AG09309 (cell line): ENCODE results near the gene ZNF792.
"Not testable (repeated sequence)": the region's sequence is repeated elsewhere in the genome, so short reads cannot be mapped to it uniquely, and the experiment has no call there.

Experiments used
- DNase-seq: peaks from one replicate; pipeline ENCODE4 v3.0.0-alpha.2; 2010; ENCODE audit warnings: low read depth
- H3K4me3 ChIP-seq: 2 replicates; pipeline ENCODE4 v1.5.1; 2011; ENCODE audit warnings: mild to moderate bottlenecking, low read depth, low read length, moderate library complexity; ENCODE audit not compliant: control insufficient read depth
- TF ChIP-seq, protein P1 (sequence below): IDR thresholded peaks from 2 replicates; pipeline ENCODE4 v1.5.1; 2011; ENCODE audit warnings: mild to moderate bottlenecking, low read depth, low read length, inconsistent platforms; ENCODE audit not compliant: insufficient read depth, control insufficient read depth; ENCODE audit errors: missing control alignments

The ZNF792 gene

GRCh38 chr19:34967551-34967950 is 3.5 kb upstream of the ZNF792 start:
- DNase-seq: no peak
- H3K4me3 ChIP-seq: no peak overlapping the region
- TF ChIP-seq, protein P1, sequence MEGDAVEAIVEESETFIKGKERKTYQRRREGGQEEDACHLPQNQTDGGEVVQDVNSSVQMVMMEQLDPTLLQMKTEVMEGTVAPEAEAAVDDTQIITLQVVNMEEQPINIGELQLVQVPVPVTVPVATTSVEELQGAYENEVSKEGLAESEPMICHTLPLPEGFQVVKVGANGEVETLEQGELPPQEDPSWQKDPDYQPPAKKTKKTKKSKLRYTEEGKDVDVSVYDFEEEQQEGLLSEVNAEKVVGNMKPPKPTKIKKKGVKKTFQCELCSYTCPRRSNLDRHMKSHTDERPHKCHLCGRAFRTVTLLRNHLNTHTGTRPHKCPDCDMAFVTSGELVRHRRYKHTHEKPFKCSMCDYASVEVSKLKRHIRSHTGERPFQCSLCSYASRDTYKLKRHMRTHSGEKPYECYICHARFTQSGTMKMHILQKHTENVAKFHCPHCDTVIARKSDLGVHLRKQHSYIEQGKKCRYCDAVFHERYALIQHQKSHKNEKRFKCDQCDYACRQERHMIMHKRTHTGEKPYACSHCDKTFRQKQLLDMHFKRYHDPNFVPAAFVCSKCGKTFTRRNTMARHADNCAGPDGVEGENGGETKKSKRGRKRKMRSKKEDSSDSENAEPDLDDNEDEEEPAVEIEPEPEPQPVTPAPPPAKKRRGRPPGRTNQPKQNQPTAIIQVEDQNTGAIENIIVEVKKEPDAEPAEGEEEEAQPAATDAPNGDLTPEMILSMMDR: no peak

DNA sequence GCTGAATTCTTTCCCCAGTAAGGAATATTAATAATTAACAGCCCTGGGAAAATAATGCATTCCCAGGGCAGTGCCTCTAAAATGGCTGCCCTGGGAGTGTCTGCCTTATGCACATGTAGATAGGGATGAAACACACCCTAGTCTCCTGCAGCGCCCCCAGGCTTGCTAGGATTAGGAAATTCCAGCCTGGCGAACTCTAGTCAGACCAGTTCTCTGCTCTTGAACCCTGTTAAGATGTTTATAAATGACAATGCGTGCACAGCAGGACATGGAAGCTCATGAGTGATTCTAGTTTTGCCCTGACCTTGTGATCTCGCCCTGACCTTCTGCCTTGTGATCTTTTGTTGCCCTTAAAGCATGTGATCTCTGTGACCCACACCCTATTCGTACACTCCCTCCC is 1.5 kb upstream of the ZNF792 start:
- not testable (repeated sequence) for DNase-seq, H3K4me3 ChIP-seq

DNA sequence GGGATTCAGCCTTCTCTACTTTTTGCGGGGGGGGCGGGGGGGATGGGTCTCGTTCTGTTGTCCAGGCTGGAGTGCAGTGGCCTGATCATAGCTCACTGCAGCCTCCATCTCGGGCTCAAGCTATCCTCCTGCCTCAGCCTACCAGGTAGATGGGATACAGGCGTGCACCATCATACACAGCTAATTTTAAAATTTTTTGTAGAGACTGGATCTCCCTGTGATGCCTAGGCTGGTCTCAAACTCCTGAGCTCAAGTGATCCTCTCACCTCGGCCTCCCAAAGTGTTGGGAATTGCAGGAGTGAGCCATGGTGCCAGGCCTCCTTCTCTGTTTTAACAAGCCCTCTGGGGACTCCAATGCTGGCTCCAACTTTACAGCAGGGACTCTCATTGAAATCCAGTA is 569 bp upstream of the ZNF792 start:
- TF ChIP-seq, protein P1: no peak
- no peak overlapping the region; the same call in 1 of the 2 replicates for H3K4me3 ChIP-seq
- no peak for DNase-seq

- DNase-seq: no peak
- H3K4me3 ChIP-seq: peak overlapping the region; percentile 87
- TF ChIP-seq, protein P1: no peak
Measured at GRCh38 chr19:34962687-34963572, 1.1 kb downstream of the ZNF792 start.

GRCh38 chr19:34961775-34962686 is 2.0 kb downstream of the ZNF792 start:
- DNase-seq: no peak
- no peak overlapping the region for H3K4me3 ChIP-seq
- TF ChIP-seq, protein P1: no peak

DNA sequence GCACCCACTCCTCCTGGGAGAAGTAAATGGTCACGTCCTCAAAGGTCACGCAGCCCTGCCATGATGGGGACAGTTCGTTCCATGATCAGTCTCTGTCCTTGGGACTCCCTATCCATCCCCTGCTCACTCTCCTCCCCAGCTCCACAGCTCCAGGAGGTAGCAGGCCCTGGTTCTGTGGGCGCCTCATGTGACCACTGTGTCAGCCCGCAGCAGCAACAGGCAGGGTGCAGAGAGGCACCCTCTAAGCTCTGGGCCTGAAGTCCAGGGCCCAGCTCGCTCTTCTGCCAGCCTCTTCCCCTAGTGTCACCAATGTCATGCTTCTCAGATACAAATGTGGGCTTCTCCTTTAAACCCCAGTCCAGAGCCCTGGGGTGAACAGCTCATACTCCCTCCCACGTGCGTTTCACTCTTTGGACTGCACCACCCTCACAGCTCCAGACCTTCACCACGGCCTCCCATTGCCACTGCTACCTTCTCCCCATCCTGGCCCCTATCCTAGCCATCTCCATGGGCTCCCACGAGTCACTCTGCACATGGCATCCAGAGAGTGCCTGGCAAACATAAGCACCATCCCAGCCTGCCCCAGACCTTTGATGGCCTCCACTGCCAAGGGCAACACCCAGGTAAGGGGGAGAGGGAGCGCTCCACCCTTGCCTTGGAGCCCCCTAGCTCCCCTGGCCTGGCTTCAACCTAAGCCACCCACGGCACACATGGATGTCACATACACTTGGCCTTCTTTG is 2.9 kb downstream of the ZNF792 start:
- no peak for DNase-seq
- TF ChIP-seq, protein P1: no peak
- no peak overlapping the region for H3K4me3 ChIP-seq
